Loucy (cell line): ENCODE results near the gene DOCK9.

ENCODE experiments used
- H2AFZ ChIP-seq: fragments of 200-600 bp; sonication (generic); 2 replicates; pipeline ENCODE4 v1.6.0; 2016; ENCODE audit warnings: antibody characterized with exemption, mild to moderate bottlenecking, low read length, moderate library complexity
- H3F3A ChIP-seq: fragments of 200-600 bp; 2 replicates; pipeline ENCODE4 v1.6.0; 2016; ENCODE audit warnings: antibody characterized with exemption, low read depth, mild to moderate bottlenecking
- H3K27me3 ChIP-seq: fragments of 200-600 bp; sonication (generic); 2 replicates; pipeline ENCODE4 v1.6.1; 2014; ENCODE audit warnings: low read length, mild to moderate bottlenecking; ENCODE audit not compliant: insufficient read depth, poor library complexity, severe bottlenecking
- H3K36me3 ChIP-seq: fragments of 200-600 bp; sonication (generic); 2 replicates; pipeline ENCODE4 v1.6.1; 2016; ENCODE audit warnings: low read length; ENCODE audit not compliant: insufficient read depth
- H3K4me1 ChIP-seq: fragments of 200-600 bp; sonication (generic); 2 replicates; pipeline ENCODE4 v1.5.1; 2014; ENCODE audit warnings: low read length, mild to moderate bottlenecking; ENCODE audit not compliant: insufficient read depth, poor library complexity, severe bottlenecking
- H3K4me2 ChIP-seq: fragments of 200-600 bp; sonication (generic); 2 replicates; pipeline ENCODE4 v1.6.0; 2014; ENCODE audit warnings: antibody characterized with exemption, low read length, low read depth, mild to moderate bottlenecking; ENCODE audit not compliant: poor library complexity, severe bottlenecking
- H3K4me3 ChIP-seq: fragments of 200-600 bp; sonication (generic); 2 replicates; pipeline ENCODE4 v1.5.1; 2014; ENCODE audit warnings: low read length, mild to moderate bottlenecking, mixed read lengths; ENCODE audit not compliant: poor library complexity, severe bottlenecking
- H3K79me2 ChIP-seq: fragments of 200-600 bp; sonication (generic); 2 replicates; pipeline ENCODE4 v1.6.1; 2014; ENCODE audit warnings: low read length; ENCODE audit not compliant: insufficient read depth
- H3K9ac ChIP-seq: fragments of 200-600 bp; sonication (generic); 2 replicates; pipeline ENCODE4 v1.6.0; 2014; ENCODE audit warnings: mild to moderate bottlenecking, low read depth, low read length, moderate library complexity; ENCODE audit not compliant: poor library complexity, severe bottlenecking
- H3K9me2 ChIP-seq: fragments of 200-600 bp; sonication (generic); replicated peaks from 2 replicates; pipeline ENCODE4 v1.6.1; 2016; ENCODE audit warnings: low read depth, low read length, mixed read lengths
- H3K9me3 ChIP-seq: fragments of 200-600 bp; sonication (generic); 2 replicates; pipeline ENCODE4 v1.6.1; 2014; ENCODE audit warnings: mild to moderate bottlenecking, antibody characterized with exemption, low read length, low read depth; ENCODE audit not compliant: insufficient read depth
- H4K20me1 ChIP-seq: fragments of 200-600 bp; sonication (generic); 2 replicates; pipeline ENCODE4 v1.6.0; 2014; ENCODE audit warnings: antibody characterized with exemption, low read length, mild to moderate bottlenecking; ENCODE audit not compliant: insufficient read depth, poor library complexity, severe bottlenecking
- CTCF ChIP-seq: fragments of 200-600 bp; sonication (generic); conservative IDR thresholded peaks from 2 replicates; pipeline ENCODE4 v1.5.1; 2014; ENCODE audit warnings: mild to moderate bottlenecking, antibody characterized with exemption, low read length
- EZH2phosphoT487 ChIP-seq: fragments of 200-600 bp; IDR thresholded peaks from 2 replicates; pipeline ENCODE4 v1.6.1; 2018; ENCODE audit warnings: antibody characterized with exemption, mild to moderate bottlenecking, moderate library complexity, borderline replicate concordance

Gene DOCK9

GRCh38 chr13:98998831-98999638, 21.2 kb upstream of the DOCK9 start:
- no peaks in the 10 kb centered on the region for H3K9me2 ChIP-seq
- no peaks in the 10 kb centered on the region for H3F3A ChIP-seq
- H3K27me3 ChIP-seq, result no peaks in the 10 kb centered on the region
- H3K36me3 ChIP-seq, result no peaks in the 10 kb centered on the region
- no peak overlapping the region for H3K9ac ChIP-seq
- H3K79me2 ChIP-seq, result no peaks in the 10 kb centered on the region
- no peak overlapping the region for H3K4me3 ChIP-seq
- peaks cover 10% of the 10 kb centered on the region for H3K4me1 ChIP-seq
- no peak overlapping the region for H2AFZ ChIP-seq
- no peak for TF ChIP-seq CTCF
- no peak for TF ChIP-seq EZH2phosphoT487
- H3K4me2 ChIP-seq, result no peak overlapping the region
- no peaks in the 10 kb centered on the region for H3K9me3 ChIP-seq
- H4K20me1 ChIP-seq, result no peaks in the 10 kb centered on the region

GRCh38 chr13:98997738-98998641, 20.1 kb upstream of the DOCK9 start:
- H3K27me3 ChIP-seq, result no peaks in the 10 kb centered on the region
- H3K9me3 ChIP-seq, result no peaks in the 10 kb centered on the region
- H3K36me3 ChIP-seq, result no peaks in the 10 kb centered on the region
- H3K9me2 ChIP-seq, result no peaks in the 10 kb centered on the region
- H4K20me1 ChIP-seq, result no peaks in the 10 kb centered on the region
- no peak overlapping the region for H3K4me3 ChIP-seq
- no peak overlapping the region for H3K9ac ChIP-seq
- H2AFZ ChIP-seq, result no peak overlapping the region
- no peaks in the 10 kb centered on the region for H3K79me2 ChIP-seq
- H3K4me1 ChIP-seq, result peaks cover 10% of the 10 kb centered on the region
- TF ChIP-seq EZH2phosphoT487 (no peak), CTCF (no peak)
- H3K4me2 ChIP-seq, result no peak overlapping the region
- H3F3A ChIP-seq, result no peaks in the 10 kb centered on the region

- H3K4me2 ChIP-seq, result no peak overlapping the region
- H3K79me2 ChIP-seq, result no peaks in the 10 kb centered on the region
- no peaks in the 10 kb centered on the region for H3K27me3 ChIP-seq
- no peaks in the 10 kb centered on the region for H3K9me2 ChIP-seq
- H3F3A ChIP-seq, result no peaks in the 10 kb centered on the region
- H3K4me3 ChIP-seq, result no peak overlapping the region
- no peaks in the 10 kb centered on the region for H4K20me1 ChIP-seq
- H2AFZ ChIP-seq, result no peak overlapping the region
- TF ChIP-seq EZH2phosphoT487, result no peak
- TF ChIP-seq CTCF, result no peak
- H3K36me3 ChIP-seq, result no peaks in the 10 kb centered on the region
- H3K9me3 ChIP-seq, result no peaks in the 10 kb centered on the region
- H3K9ac ChIP-seq, result no peak overlapping the region
- peaks cover 10% of the 10 kb centered on the region for H3K4me1 ChIP-seq
Observed at GRCh38 chr13:98997011-98997730, 19.3 kb upstream of the DOCK9 start.
